NCI-H2196 treated with DMSO at 0.1 percent for 48 hours (cell line): ENCODE results near the gene RGS8.

Source experiments
- DNase-seq: peaks from one replicate; lab custom pipeline; 2025; ENCODE audit not compliant: unreplicated experiment; lab: John Stamatoyannopoulos, UW

The RGS8 gene, protein sequence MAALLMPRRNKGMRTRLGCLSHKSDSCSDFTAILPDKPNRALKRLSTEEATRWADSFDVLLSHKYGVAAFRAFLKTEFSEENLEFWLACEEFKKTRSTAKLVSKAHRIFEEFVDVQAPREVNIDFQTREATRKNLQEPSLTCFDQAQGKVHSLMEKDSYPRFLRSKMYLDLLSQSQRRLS

DNA sequence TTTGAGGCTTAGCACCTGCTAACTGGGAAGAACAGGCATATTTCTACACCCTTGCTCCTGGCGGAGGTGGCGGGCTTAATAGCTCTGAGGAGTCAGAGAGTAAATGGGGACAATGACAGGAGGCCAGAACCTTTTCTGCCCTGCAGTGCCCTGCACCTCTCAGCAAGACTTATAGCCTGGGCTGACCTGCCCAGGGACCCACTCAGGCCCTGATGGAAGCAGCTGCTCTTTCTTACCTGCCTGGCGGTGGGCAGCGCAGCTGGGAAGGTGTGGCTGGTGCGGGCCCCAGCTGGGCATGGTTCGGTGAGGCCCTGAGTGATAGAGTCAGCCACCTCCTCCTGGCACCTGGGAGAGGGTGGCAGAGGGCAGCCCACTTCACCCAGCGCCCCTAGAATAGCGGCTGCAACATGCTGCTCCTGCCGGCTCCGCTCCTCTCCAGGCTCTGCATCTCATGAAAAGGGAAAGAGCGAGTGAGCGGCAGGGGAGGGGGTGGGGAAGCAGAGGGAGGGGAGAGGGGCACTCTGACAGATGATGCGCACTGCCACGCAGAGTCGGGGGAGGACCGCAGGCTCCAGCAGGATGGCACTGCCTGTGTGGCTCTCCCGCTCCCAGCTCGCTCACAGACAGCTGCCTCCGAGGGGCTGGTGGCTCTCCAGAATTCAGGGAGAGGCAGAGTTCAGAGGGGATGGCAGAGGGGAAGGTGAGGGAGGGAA, at the start of gene RGS8:
TSS of gene RGS8 (minus strand) at position 472 of the 713 bp plus-strand sequence. CDS start 14,938 bp downstream, outside the sequence.
- DNase-seq, result no peak

DNA sequence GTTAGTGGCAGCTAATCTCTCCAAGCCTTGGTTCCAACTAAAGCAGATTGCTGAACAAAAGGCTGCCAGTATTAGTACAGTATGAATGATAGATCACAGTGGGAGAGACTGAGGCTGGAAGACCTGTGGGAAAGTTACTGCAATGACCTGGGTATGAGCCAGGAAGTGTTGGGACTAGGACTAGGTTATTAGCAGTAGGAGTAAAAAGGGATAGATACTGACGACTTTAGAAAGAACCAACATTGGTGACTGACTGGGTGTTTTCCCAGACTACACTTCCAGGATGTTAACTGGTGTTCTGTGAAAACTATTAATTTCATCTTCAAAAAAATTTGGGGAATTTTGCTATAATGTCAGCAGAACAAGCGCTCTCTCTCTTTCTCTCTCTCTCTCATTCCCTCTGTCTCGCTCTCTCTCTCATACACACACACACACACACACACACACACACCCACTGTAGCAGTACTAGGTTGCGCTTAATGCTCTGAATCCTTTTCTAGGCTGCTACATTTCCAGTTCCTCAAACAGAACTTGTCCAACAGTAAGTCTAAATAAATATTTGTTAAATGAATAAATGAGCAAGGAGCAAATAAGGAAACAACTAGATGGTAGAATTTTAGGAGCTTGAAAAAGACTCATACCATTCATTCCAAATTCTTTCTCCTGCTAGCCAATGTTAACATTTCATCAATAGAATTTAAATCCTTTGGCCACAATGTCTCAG, 47.6 kb upstream of the RGS8 start:
- no peak for DNase-seq

DNA sequence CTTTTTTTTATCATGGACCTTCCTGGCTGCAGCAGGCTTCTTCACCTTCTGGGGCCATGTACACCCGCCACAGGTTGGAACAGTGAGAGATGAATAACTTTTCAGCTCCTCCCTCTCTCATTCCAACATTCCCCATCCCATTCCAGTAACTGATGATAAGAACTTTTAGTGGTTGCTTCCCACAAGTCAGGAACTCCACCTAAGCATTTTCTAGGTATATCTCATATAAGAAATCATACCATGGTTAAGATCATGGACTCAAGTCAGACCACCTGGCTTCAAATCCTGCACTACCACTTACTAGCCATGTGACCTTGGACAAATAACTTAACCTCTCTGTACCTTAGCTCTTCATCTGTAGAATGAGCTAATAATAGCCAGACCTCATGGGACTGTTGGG, 42.5 kb upstream of the RGS8 start:
- DNase-seq, result no peak

DNA sequence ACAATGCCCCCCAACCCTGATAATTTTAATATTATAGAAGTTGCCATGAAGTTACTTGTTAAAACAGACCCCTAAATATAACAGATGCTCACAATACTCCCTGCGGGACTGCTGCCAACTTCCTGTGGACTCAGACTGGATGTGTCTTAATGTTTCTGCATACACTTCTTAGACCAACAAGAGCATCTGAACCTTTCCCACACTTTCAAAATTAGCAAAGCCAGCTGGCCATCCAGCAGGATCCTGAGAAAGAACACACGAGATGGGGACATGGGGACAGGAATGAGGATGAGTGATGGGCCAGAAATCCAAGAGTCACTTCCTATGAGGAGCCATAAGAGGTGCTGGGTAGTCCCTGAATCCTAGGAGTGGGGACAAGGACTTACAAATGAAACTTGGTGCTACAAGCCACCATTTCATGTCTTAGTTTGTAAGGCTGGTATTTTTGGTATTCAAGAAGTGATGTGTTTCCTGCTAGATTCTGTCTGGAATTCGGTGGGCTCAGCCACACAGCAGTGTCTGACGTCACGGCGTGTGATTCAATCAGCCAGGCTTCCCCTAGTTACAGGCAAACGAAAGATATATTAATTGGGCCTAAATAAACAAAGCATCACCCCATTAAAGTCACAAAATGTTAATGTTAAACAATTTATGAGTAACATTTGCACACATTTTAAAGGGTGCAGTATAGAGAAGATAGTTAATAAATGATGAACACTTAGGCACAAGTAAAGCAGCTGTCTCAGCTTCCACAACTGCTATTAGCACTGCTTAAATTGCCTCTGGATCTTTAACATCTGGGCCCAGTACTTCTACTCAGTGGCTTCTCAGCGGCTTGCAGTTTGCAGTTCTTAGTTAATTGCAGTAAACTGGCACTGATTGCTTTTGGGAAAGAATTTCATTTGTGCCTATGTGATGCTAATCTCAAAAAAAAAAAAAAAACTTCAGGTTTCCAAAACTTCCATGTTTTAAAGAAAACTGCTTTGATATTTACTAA, 41.2 kb upstream of the RGS8 start:
- DNase-seq, result no peak

DNA sequence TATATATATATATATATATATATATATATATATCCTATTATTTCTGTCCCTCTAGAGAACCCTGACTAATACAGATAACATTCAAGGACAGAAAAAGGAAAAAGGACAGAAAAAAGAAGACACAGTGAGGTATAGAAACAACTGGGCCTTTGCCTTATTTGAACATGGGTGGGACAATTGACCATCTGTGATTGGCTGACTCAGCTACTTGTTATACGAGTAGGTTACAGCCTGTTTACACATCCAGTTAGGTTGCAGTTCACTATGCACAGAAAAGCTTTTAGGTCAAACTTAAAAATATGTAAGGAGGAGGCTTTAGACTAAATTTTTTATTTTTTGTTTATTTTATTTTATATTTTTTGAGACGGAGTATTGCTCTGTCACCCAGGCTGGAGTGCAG, 39.8 kb upstream of the RGS8 start:
- no peak for DNase-seq

DNA sequence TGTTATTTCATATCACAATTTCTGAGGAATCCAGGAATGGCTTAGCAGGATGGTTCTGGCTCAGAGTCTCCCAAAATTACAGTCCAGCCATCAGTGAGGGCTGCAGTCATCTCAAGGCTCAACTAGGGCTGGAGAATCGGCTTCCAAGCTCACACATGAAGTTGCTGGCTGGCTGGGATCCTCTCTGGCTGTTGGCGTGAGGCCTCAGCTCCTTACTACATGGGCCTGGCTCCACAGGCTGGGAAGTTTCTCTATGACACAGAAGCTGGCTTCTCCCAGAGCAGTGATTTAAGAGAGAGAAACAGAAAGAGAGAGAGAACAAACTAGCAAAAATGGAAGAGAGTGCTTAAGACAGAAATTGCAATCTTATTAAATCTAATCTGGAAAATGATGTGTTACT, 38.8 kb upstream of the RGS8 start:
- no peak for DNase-seq

DNA sequence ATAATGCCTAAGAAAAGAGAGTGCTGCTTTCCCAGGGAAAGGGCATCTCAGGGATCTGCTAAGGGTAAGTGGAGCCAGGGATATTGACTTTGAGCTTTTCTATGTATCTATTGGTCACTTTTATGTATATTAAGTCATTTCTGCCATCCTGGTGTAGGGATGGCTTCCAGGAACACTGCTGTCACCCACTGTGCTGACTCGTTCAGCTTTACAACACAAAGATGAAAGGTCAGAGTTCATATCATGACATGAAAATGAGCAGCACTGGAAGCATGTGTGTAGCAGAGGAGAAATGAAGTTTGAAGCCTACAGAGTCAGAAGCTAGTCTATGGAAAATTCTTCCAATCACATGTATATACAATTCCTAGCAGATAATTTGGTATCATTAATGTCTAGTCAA, 37.1 kb upstream of the RGS8 start:
- DNase-seq, result no peak

DNA sequence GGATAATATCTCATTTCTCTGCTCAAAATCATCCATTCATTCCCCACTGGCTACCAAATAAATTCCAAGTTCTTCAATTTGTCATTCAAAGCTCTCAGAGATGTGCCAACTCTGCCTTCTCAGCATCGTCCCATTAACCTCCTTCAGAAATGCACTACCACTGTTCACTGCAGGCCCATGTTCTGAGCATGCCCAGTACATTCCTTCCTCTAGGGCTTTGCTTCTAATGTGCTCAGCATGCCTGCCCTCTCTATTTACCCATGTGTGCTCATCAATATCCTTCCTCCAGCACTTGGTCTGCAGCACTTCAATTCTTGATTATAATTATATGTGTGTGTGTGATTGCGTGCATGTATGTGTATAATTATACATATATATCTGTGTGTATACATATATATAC, 36.1 kb upstream of the RGS8 start:
- no peak for DNase-seq

DNA sequence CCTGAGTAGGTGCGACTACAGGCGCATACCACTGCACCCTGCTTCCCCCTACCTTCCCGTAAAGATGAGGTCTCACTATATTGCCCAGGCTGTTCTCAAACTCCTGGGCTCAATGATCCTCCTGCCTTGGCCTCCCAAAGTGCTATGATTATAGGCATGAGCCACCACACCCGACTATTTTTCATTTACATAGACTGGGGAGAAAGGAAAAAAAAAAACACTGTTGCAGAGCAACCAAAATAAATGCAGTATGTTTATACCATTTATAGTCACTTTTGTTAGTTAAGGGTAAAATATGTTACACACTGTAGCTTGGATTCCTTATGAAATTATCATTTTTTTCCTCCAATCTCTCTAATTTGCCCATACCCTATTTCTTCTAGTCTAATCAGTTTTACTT, 35.2 kb upstream of the RGS8 start:
- DNase-seq, result no peak

DNA sequence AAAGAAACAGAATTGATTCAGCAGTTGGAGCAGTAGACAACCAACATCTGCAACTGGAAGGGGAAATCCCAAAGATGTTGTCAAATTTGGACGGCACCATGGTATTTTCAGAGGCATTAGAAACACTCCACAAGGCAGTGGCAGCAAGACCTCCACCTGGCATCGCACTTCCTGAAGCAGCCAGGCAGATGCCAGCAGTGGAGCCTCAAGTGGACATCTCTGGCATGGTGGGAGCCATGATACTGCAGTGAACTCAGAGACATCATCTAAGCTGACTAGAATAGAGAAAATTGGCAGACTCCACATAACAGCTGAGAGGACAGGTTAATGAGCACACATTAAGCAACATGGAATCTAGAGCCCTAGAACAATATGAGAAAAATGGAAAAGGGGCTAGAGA, 33.9 kb upstream of the RGS8 start:
- no peak for DNase-seq

DNA sequence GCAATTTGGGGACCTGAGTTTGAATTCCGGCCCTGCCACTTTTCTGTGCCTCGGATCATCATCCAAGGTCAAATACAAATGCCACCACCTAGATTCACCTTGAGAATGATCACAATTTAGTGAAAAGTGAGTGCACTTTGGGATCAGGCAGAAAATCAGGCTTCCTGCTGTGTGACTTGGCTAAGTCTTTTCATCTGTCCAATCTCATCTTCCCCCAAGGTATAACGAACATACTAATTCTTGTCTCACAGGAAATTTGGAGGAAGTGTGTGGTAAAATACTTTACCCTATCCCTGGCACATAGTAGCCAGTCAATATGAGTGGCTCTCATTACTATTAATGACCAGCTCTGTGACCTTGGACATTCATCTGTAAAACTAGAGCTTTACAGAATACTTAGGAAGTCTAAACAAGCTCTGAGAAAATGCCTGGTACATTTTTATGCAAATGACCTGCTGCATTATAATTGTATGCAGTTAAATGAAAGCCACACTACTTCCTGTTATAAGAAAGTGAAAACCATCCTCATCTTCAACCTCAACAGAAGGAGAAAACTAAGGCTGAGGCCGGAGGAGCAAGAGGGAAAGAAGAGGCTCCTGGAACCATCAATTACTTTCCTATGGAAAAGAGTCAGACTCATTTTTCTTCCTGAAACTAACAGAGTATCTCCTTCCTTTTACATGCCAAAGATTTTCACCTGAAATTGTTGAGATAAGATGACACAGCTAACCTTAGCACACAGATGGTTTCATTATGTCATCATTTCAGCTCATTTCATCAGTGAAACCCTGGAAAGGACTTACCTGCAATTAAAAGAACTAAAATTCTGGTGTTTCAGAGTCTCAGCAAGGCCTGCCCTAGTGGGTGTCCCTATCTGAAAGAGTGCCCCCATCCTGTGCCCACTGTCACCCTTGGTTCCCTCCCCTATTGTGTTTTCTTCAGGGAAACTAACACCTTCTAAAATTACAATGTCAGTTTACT, 32.6 kb upstream of the RGS8 start:
- no peak for DNase-seq

DNA sequence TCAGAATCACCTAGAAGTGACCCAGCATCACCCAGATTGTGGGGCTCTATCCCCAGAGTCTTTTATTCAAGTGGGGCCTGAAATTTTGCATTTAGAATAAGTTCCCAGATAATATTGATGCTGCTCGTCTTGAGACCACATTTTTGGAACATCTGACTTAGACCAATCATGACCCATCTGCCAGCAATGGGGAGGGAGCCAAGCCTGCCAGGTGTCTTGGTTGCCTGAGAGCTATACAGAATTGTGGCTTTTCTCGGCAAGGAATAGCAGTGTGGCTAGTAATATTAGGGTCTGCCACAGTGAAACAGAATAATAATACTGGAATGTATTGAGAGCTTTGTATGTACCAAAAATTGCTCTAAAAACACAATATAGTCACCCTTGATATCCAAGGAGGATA, 31.1 kb upstream of the RGS8 start:
- DNase-seq, result no peak

DNA sequence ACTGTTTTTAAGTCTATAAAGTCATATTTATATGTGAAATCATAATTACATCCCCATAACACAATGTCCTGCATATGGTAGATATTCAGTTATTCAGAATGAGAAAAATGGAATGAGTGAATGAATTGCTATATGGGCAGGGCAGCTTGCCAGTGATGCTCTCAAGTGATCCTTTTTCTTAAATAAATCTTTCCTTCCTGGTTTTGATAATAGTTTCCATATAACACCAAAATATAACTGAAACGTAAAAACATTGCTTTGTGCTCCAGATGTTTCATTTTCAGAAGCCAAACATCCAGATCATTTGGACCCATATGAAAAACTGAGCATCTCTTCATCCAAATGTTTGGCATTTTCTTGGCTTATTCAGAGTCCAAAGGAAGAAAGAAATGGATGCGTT, 30.2 kb upstream of the RGS8 start:
- DNase-seq, result no peak

DNA sequence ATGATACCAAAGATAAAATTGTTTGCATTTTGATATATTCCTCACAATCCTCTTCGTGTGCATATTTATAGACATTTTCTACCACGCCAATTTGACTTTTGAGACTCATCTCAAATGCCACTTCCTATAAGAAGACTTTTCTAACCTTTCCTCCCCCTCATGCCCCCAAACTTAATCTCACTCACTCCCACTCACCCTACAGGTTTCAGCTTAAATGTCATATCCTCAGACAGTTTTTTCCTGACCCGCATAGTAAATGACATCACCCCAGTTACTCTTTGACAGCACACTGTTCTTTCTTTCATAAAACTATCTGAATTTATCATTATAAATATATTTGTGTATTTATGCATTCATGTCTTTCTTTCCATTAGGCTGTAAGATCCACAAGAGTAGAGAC, 29.6 kb upstream of the RGS8 start:
- no peak for DNase-seq

DNA sequence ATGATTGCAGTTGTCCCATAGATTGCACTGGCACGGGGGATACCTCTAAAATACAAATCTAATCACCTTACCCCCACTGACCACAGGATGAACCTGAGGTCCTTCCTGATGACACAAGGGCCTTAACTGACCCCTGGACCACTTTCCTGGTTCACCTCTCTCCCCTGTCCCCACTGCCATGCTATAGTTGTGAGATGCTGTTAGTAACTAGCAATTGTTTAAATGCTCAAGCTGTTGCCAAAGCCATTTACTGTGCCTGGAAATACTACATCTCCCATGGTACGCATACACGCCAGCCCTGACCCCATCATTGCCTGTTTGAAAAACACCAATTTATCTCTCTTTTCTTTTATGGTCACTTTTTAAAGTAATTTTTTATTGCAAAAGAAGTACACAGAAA, 29.1 kb upstream of the RGS8 start:
- no peak for DNase-seq

DNA sequence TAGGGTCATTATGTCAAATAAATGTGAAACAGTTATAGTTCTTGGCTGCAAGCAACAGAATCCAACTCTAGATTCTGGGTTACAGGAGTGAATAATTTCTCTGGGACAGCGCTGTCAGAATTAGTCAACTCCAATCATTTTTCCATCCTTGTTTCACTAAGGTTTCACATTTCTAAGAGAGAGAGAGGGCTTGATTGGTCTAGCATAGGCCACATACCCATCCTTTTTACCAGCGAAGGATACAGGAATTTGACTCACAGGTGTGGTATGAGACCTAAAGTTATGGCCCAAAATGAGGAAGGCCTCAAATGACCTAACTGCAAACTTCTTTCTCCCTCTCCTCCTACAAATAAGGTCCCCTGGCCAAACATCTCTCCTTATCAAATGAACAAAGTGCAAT, 25.5 kb upstream of the RGS8 start:
- no peak for DNase-seq

DNA sequence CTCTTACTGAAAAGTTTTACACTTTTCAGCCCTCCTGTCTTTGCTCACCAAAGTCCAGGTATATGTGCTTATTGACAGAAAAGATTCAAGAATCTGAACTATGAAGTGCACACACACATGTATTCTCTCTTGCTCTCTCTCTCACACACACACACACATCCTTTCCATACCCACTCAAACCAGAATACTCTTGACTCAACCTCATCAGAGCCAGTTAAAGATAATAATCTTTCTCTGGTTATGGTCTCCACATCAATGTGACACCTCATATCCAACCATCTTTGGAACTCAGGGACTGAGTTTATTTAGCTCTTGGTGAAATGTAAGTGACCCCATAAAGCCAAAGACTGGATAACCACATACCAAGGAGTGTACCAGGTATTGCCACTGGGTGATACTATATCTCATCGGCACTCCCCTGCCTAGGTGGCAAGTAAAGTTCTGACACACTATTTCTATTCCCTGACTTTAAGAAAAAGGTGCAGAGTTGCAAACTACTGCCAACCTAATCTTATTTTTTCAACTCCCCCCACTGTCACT, 24.9 kb upstream of the RGS8 start:
- no peak for DNase-seq

DNA sequence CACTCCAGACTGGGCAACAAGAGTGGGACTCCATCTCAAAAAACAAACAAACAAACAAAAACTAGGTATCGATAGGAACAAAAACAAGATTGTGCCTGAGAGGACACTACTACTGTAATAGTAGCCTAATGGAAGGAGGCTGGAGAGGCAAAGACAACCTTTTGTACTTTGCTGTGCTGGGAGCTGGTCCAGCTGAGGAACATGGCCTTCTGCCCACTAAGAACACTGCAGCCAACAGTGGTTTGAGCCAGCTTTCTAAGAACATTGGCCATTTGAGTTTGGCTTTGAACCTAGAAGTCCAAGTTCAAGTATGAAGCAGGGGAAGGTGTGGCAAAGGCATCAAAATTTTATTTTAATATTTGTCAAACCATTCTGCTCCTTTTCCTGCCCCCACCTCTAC, 22.7 kb upstream of the RGS8 start:
- DNase-seq, result no peak

DNA sequence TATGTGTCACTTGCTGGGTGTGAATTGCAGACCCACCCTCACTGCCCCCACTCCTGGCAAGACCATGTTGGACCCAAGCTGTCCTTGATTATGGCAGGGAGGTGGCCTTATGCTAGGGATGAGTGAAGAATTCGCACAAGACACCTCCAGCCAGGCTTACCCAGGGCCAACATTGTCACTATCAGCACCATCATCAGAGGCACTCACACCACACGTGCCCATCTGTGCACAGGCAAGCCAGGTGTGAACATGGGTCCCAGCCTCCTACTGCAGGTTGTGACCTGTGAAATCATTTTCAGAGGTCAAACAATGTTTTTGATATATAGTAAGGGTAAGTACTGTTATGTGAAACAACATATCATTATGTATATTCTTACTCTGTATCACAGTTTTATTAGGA, 20.3 kb upstream of the RGS8 start:
- no peak for DNase-seq

DNA sequence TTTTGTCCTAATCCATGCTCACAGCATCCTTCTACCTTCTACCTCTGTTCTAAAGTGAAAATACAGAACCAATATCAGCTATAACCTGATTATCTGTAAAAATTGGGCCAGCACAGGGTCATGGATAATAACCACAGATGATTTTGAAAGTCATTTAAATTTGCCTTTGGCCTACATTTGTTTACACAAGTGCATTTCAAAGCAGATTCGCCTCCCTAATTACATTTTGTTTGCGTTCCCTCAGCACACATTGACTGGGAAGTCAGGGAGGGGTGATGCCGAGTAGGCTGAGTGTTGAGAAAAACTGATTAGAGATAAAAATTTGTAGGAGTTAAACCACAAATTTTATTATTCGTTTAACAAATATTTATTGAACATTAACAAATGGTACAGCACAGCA, 19.2 kb upstream of the RGS8 start:
- DNase-seq, result no peak
